Measurements from ENCODE around the gene ZNF750. TPM values are rescaled to one million over a fixed set of nuclear protein-coding genes. Genes with fewer than 3 reads are reported as not detected.

The ZNF750 gene
- total RNA-seq, 2 experiments from 2014 or later, result not detected

GRCh38 chr17:82838386-82839063, 1.3 kb downstream of the ZNF750 start:
- peaks cover 6% of the 10 kb centered on the region for H3K36me3 ChIP-seq (ENCODE audit: insufficient read depth, low read length)
- H3K4me1 Mint-ChIP-seq (ENCODE audit: low read depth), result no peaks in the 10 kb centered on the region
- no peaks in the 10 kb centered on the region for H3K9me3 Mint-ChIP-seq
- H3K4me3 Mint-ChIP-seq, result no peak overlapping the region
- no peaks in the 10 kb centered on the region for H3K4me1 ChIP-seq (ENCODE audit: insufficient read depth, low read length)
- ChIA-PET POLR2A (interaction anchor here (0.9 kb wide), 1 partner anchor 25 kb away, joined by 3 read pairs; no protein-coding TSS in a partner anchor), CTCF (interaction anchor here (1.5 to 1.6 kb wide), 2 partner anchors 18 to 25 kb away, joined by 4 to 5 read pairs; no protein-coding TSS in a partner anchor)
- intact Hi-C loops (cut with DNase I, micrococcal nuclease), result no loop called here
- TF ChIP-seq CTCF (IDR thresholded peaks at IDR 0.05), result no peak
- H3K27me3 Mint-ChIP-seq, result no peaks in the 10 kb centered on the region
- no peak overlapping the region for H3K4me3 ChIP-seq (ENCODE audit: low read length)
- H3K27ac Mint-ChIP-seq, result no peak overlapping the region
- H3K27ac ChIP-seq (ENCODE audit: low read depth in 1 of 2, low read length in 2 of 2), result no peak overlapping the region
- DNase-seq (peak in 3 of 14 experiments; percentile 6 to 43 (median 35)), ATAC-seq (ENCODE audit: poor library complexity) (no peak)
- no peaks in the 10 kb centered on the region for H3K9me3 ChIP-seq (ENCODE audit: control insufficient read depth in 1 of 2, insufficient read depth in 1 of 2, low read length in 2 of 2)
- peaks cover 6% of the 10 kb centered on the region for H3K36me3 Mint-ChIP-seq (ENCODE audit: low read depth)
- no peaks in the 10 kb centered on the region for H3K27me3 ChIP-seq (ENCODE audit: control insufficient read depth in 1 of 2, insufficient read depth in 2 of 2, low read length in 2 of 2)

DNA sequence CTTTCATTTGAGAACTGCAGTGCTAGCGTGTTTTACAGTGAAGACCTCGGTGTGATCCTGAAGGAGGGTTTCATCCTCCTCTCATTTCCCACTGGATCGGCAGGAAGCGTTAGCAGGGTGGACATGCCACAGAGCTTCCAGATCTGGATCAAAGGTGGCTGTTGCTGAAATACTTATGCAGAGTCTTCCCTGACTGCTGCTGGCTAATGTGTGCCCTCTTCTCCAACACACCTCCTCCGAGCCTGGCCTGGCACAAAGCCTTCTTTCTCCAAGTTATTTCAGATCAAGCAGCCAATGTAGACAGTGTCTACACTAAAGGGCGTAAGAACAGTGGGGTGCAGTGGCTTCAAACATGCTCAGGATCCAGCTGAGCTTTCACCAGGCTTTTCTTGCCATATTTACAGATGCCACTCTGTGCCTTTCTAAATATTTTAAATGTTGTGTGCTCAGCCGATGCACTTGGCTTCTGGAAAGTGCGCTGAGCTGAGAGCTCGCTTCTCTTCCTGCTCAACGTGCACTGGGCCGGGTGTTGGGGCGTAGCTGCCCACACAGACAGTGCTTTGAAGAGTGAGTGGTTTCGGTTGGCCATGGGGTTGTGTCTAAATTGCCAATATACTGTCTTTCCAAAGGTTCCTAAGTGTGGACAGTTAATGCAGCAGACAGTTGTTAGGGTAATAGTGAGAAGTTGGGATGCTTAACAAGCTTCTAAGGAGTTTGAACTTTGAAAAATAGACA, 2.1 kb downstream of the ZNF750 start:
- no peaks in the 10 kb centered on the region for H3K4me1 ChIP-seq (ENCODE audit: insufficient read depth, low read length)
- Mint-ChIP-seq H3K4me1 (ENCODE audit: low read depth) (no peaks in the 10 kb centered on the region), H3K4me3 (no peak overlapping the region), H3K27me3 (no peaks in the 10 kb centered on the region), H3K27ac (no peak overlapping the region), H3K9me3 (no peaks in the 10 kb centered on the region), H3K36me3 (ENCODE audit: low read depth) (peaks cover 6% of the 10 kb centered on the region)
- no peaks in the 10 kb centered on the region for H3K27me3 ChIP-seq (ENCODE audit: control insufficient read depth in 1 of 2, insufficient read depth in 2 of 2, low read length in 2 of 2)
- H3K4me3 ChIP-seq (ENCODE audit: low read length), result no peak overlapping the region
- peaks cover 6% of the 10 kb centered on the region for H3K36me3 ChIP-seq (ENCODE audit: insufficient read depth, low read length)
- ATAC-seq (ENCODE audit: poor library complexity) (no peak), DNase-seq (no peak)
- ChIA-PET CTCF (interaction anchor here (1.5 to 1.8 kb wide), 2 partner anchors 26 kb away, joined by 5 to 8 read pairs; no protein-coding TSS in a partner anchor), POLR2A (interaction anchor here (0.9 kb wide), 1 partner anchor 26 kb away, joined by 3 read pairs; no protein-coding TSS in a partner anchor)
- no peak overlapping the region for H3K27ac ChIP-seq (ENCODE audit: low read depth in 1 of 2, low read length in 2 of 2)
- no peaks in the 10 kb centered on the region for H3K9me3 ChIP-seq (ENCODE audit: control insufficient read depth in 1 of 2, insufficient read depth in 1 of 2, low read length in 2 of 2)
- intact Hi-C loops (cut with DNase I, micrococcal nuclease), result no loop called here
- TF ChIP-seq CTCF (IDR thresholded peaks at IDR 0.05), result no peak

GRCh38 chr17:82836823-82837357, 2.9 kb downstream of the ZNF750 start:
- no peaks in the 10 kb centered on the region for H3K27me3 Mint-ChIP-seq
- H3K27ac ChIP-seq (ENCODE audit: low read depth in 1 of 2, low read length in 2 of 2), result no peak overlapping the region
- H3K27ac Mint-ChIP-seq, result no peak overlapping the region
- no peaks in the 10 kb centered on the region for H3K9me3 Mint-ChIP-seq
- H3K4me3 Mint-ChIP-seq, result no peak overlapping the region
- ChIA-PET CTCF (interaction anchor here (1.1 to 1.8 kb wide), 2 partner anchors 22 to 27 kb away, joined by 3 to 8 read pairs; no protein-coding TSS in a partner anchor), POLR2A (no interaction called here)
- H3K4me1 Mint-ChIP-seq (ENCODE audit: low read depth), result no peaks in the 10 kb centered on the region
- DNase-seq (no peak), ATAC-seq (ENCODE audit: poor library complexity) (no peak)
- H3K9me3 ChIP-seq (ENCODE audit: control insufficient read depth in 1 of 2, insufficient read depth in 1 of 2, low read length in 2 of 2), result no peaks in the 10 kb centered on the region
- no peaks in the 10 kb centered on the region for H3K27me3 ChIP-seq (ENCODE audit: control insufficient read depth in 1 of 2, insufficient read depth in 2 of 2, low read length in 2 of 2)
- no peak overlapping the region for H3K4me3 ChIP-seq (ENCODE audit: low read length)
- intact Hi-C loops (cut with DNase I, micrococcal nuclease), result no loop called here
- no peak for TF ChIP-seq CTCF (IDR thresholded peaks at IDR 0.05)
- H3K36me3 ChIP-seq (ENCODE audit: insufficient read depth, low read length), result peaks cover 6% of the 10 kb centered on the region
- H3K4me1 ChIP-seq (ENCODE audit: insufficient read depth, low read length), result no peaks in the 10 kb centered on the region
- peaks cover 6% of the 10 kb centered on the region for H3K36me3 Mint-ChIP-seq (ENCODE audit: low read depth)

Measured in CD4-positive, alpha-beta T cell (primary cell).